ENCODE results near the gene SIGMAR1.
"Not testable (repeated sequence)": the region's sequence is repeated elsewhere in the genome, so short reads cannot be mapped to it uniquely, and the experiment has no call there.

SIGMAR1 gene

DNA sequence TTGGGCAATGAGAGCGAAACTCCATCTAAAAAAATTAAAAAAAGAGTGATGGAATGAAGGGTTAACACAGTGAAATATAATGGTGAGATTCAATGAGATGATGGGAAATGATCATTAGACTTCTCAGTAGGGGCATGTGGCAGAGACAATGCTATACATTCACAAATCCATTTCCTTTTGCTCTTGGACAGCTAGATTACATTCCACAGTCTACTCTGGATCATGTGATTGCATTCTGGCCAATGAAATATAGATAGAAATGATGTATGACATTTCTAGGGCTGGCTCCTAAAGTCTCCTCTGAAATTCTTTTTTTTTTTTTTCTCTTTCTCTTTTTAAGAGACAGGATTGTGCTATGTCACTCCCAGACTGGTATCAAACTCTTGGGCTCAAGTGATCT is 5.1 kb upstream of the SIGMAR1 start:
- no peaks in the 10 kb centered on the region for H3K27me3 ChIP-seq (replicated peaks; ENCODE audit: control insufficient read depth, insufficient read depth, low read length)
- H3K9ac ChIP-seq (ENCODE audit: low read length) = no peak overlapping the region
- no peak overlapping the region for H3K4me3 ChIP-seq (ENCODE audit: low read length)
- no peaks in the 10 kb centered on the region for H3K36me3 ChIP-seq (ENCODE audit: control insufficient read depth, insufficient read depth, low read length, severe bottlenecking)
- H3K9me3 ChIP-seq (ENCODE audit: control insufficient read depth, low read length) = no peaks in the 10 kb centered on the region
- DNase-seq (ENCODE audit: low read depth) = no peak
- H3K4me1 ChIP-seq (ENCODE audit: control insufficient read depth, insufficient read depth, low read length) = peaks cover 38% of the 10 kb centered on the region

GRCh38 chr9:34639322-34639721 is 1.7 kb upstream of the SIGMAR1 start:
- H3K4me3 ChIP-seq (ENCODE audit: low read length); DNase-seq (ENCODE audit: low read depth); H3K9ac ChIP-seq (ENCODE audit: low read length); H3K9me3 ChIP-seq (ENCODE audit: control insufficient read depth, low read length); H3K27me3 ChIP-seq (replicated peaks; ENCODE audit: control insufficient read depth, insufficient read depth, low read length): not testable (repeated sequence)
- Histone ChIP-seq H3K36me3 (ENCODE audit: control insufficient read depth, insufficient read depth, low read length, severe bottlenecking) (peaks cover 10% of the 10 kb centered on the region), H3K4me1 (ENCODE audit: control insufficient read depth, insufficient read depth, low read length) (peaks cover 30% of the 10 kb centered on the region)

DNA sequence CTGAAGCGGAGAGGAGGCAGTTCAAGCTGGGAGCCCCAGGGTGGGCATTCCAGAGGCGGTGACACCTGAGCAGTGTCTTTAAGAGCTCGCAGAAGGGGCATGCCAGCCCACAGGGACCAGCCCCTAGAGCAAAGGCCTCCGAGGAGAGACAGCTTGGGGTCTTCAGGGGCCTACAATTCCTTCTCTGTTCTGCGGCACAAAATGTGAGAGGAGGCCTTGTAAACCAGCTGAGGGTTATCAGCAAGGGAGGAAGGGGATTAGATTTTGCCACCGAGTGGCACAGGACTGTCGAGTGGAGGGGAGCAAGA is 505 bp upstream of the SIGMAR1 start:
- H3K9ac ChIP-seq (ENCODE audit: low read length) = peak overlapping the region; percentile 90
- no peaks in the 10 kb centered on the region for H3K9me3 ChIP-seq (ENCODE audit: control insufficient read depth, low read length)
- H3K4me1 ChIP-seq (ENCODE audit: control insufficient read depth, insufficient read depth, low read length) = peaks cover 36% of the 10 kb centered on the region
- no peak for DNase-seq (ENCODE audit: low read depth)
- H3K36me3 ChIP-seq (ENCODE audit: control insufficient read depth, insufficient read depth, low read length, severe bottlenecking) = peaks cover 10% of the 10 kb centered on the region
- no peaks in the 10 kb centered on the region for H3K27me3 ChIP-seq (replicated peaks; ENCODE audit: control insufficient read depth, insufficient read depth, low read length)
- H3K4me3 ChIP-seq (ENCODE audit: low read length) = peak overlapping the region; percentile 90

DNA sequence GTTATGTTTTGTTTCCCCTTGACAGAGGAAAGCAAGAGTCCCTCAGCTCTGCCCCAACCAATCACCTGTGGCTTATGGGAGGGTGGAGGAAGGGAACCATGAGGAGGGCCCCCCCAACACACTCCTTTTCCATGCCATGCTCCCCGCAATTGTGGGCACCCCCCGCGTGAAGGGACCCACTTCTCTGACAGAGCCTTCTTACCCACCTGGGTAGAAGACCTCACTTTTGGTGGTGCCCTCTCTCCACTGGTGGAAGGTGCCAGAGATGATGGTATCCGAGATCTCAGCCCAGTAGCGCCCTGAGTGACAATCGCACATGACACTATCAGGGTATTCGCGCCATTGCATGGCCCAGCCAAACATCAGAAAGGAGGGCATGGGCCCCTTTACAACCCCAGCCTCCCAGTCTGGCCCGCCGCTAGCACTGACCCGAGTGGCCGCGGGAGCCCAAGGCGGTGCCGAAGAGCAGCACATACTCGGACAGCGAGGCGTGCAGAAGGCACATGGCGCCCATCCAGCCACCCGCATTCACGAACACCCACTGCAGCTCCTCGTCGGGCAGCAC is 714 bp downstream of the SIGMAR1 start:
- Histone ChIP-seq H3K27me3 (replicated peaks; ENCODE audit: control insufficient read depth, insufficient read depth, low read length) (no peaks in the 10 kb centered on the region), H3K9me3 (ENCODE audit: control insufficient read depth, low read length) (no peaks in the 10 kb centered on the region), H3K36me3 (ENCODE audit: control insufficient read depth, insufficient read depth, low read length, severe bottlenecking) (peaks cover 10% of the 10 kb centered on the region), H3K4me1 (ENCODE audit: control insufficient read depth, insufficient read depth, low read length) (peaks cover 37% of the 10 kb centered on the region), H3K9ac (ENCODE audit: low read length) (peak overlapping the region; percentile 90), H3K4me3 (ENCODE audit: low read length) (peak overlapping the region; percentile 90)
- DNase-seq (ENCODE audit: low read depth) = no peak

GRCh38 chr9:34635556-34635955 is 2.0 kb downstream of the SIGMAR1 start:
- peaks cover 10% of the 10 kb centered on the region for H3K36me3 ChIP-seq (ENCODE audit: control insufficient read depth, insufficient read depth, low read length, severe bottlenecking)
- peaks cover 37% of the 10 kb centered on the region for H3K4me1 ChIP-seq (ENCODE audit: control insufficient read depth, insufficient read depth, low read length)
- peak overlapping the region; percentile 48 for H3K4me3 ChIP-seq (ENCODE audit: low read length)
- peaks cover 2% of the 10 kb centered on the region for H3K27me3 ChIP-seq (replicated peaks; ENCODE audit: control insufficient read depth, insufficient read depth, low read length)
- no peaks in the 10 kb centered on the region for H3K9me3 ChIP-seq (ENCODE audit: control insufficient read depth, low read length)
- H3K9ac ChIP-seq (ENCODE audit: low read length) = peak overlapping the region; percentile 58
- no peak for DNase-seq (ENCODE audit: low read depth)

- H3K4me3 ChIP-seq (ENCODE audit: low read length) = no peak overlapping the region
- peaks cover 10% of the 10 kb centered on the region for H3K36me3 ChIP-seq (ENCODE audit: control insufficient read depth, insufficient read depth, low read length, severe bottlenecking)
- H3K27me3 ChIP-seq (replicated peaks; ENCODE audit: control insufficient read depth, insufficient read depth, low read length) = peaks cover 11% of the 10 kb centered on the region
- DNase-seq (ENCODE audit: low read depth) = no peak
- peak overlapping the region; percentile 22 for H3K9ac ChIP-seq (ENCODE audit: low read length)
- H3K4me1 ChIP-seq (ENCODE audit: control insufficient read depth, insufficient read depth, low read length) = peaks cover 37% of the 10 kb centered on the region
- no peaks in the 10 kb centered on the region for H3K9me3 ChIP-seq (ENCODE audit: control insufficient read depth, low read length)
These were observed 2.9 kb downstream of the SIGMAR1 start for GRCh38 chr9:34634551-34635248.

DNA sequence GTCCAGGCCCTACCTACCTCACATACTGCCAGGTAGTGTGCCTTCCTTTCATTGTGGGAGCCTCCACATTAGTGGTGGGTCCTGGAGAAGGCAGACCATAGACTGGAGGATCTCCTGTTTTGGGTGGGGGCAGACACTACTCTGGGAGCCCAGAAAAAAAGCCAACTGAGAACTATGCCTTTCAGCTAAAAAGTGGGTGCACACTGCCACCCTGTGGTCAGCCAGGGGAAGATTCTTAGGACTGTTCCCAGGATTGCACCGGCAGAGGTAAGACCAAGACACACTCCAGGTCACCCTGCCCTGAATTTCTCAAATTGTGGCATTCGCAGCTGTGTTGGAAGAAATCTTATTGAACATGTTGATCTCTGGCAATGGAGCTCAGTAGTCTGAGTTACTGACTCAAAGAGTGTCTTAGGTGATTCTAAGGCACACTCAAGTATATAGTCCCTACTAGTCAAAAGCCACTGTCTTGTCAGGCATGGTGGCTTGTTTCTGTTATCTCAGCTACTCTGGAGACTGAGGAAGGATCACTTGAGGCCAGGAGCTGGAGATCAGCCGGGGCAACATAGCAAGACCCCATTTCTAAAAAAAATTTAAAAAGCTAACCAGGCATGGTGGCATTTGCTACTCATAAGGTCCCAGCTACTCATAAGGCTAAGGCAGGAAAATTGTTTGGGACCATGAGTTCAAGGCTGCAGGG is 3.6 kb downstream of the SIGMAR1 start:
- H3K36me3 ChIP-seq (ENCODE audit: control insufficient read depth, insufficient read depth, low read length, severe bottlenecking) = peaks cover 10% of the 10 kb centered on the region

GRCh38 chr9:34633166-34633565 is 4.4 kb downstream of the SIGMAR1 start:
- Histone ChIP-seq H3K27me3 (replicated peaks; ENCODE audit: control insufficient read depth, insufficient read depth, low read length) (peaks cover 23% of the 10 kb centered on the region), H3K4me3 (ENCODE audit: low read length) (no peak overlapping the region), H3K36me3 (ENCODE audit: control insufficient read depth, insufficient read depth, low read length, severe bottlenecking) (peaks cover 10% of the 10 kb centered on the region), H3K9me3 (ENCODE audit: control insufficient read depth, low read length) (no peaks in the 10 kb centered on the region), H3K4me1 (ENCODE audit: control insufficient read depth, insufficient read depth, low read length) (peaks cover 38% of the 10 kb centered on the region), H3K9ac (ENCODE audit: low read length) (peak overlapping the region; percentile 33)
- DNase-seq (ENCODE audit: low read depth) = no peak

More for the DNA sequence above, 3.6 kb downstream of the SIGMAR1 start:
- Histone ChIP-seq H3K9ac (ENCODE audit: low read length) (no peak overlapping the region), H3K4me1 (ENCODE audit: control insufficient read depth, insufficient read depth, low read length) (peaks cover 41% of the 10 kb centered on the region), H3K27me3 (replicated peaks; ENCODE audit: control insufficient read depth, insufficient read depth, low read length) (peaks cover 17% of the 10 kb centered on the region), H3K4me3 (ENCODE audit: low read length) (no peak overlapping the region), H3K9me3 (ENCODE audit: control insufficient read depth, low read length) (no peaks in the 10 kb centered on the region)
- peak; percentile 83 for DNase-seq (ENCODE audit: low read depth)

- Histone ChIP-seq H3K27me3 (replicated peaks; ENCODE audit: control insufficient read depth, insufficient read depth, low read length) (peaks cover 47% of the 10 kb centered on the region), H3K36me3 (ENCODE audit: control insufficient read depth, insufficient read depth, low read length, severe bottlenecking) (peaks cover 10% of the 10 kb centered on the region), H3K4me3 (ENCODE audit: low read length) (no peak overlapping the region), H3K9me3 (ENCODE audit: control insufficient read depth, low read length) (no peaks in the 10 kb centered on the region), H3K4me1 (ENCODE audit: control insufficient read depth, insufficient read depth, low read length) (peaks cover 19% of the 10 kb centered on the region), H3K9ac (ENCODE audit: low read length) (no peak overlapping the region)
- DNase-seq (ENCODE audit: low read depth) = no peak
These were observed 7.0 kb downstream of the SIGMAR1 start for GRCh38 chr9:34630402-34631154.

DNA sequence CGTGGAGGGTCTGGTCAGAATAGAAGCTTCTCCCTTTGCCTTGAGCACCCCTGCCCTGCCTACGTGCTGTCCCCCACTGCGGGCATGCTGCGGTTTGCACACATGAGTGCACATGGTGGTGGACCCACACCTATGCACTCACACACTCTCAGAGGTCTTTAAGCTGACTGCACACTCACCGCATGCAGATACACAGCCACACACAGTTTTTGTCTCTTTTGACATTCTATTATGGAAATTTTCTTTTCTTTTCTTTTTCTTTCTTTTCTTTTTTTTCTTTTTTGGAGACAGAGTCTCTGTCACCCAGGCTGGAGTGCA is 8.1 kb downstream of the SIGMAR1 start:
- Histone ChIP-seq H3K9ac (ENCODE audit: low read length) (no peak overlapping the region), H3K27me3 (replicated peaks; ENCODE audit: control insufficient read depth, insufficient read depth, low read length) (peaks cover 57% of the 10 kb centered on the region), H3K4me1 (ENCODE audit: control insufficient read depth, insufficient read depth, low read length) (peaks cover 15% of the 10 kb centered on the region), H3K36me3 (ENCODE audit: control insufficient read depth, insufficient read depth, low read length, severe bottlenecking) (no peaks in the 10 kb centered on the region), H3K4me3 (ENCODE audit: low read length) (peak overlapping the region; percentile 70), H3K9me3 (ENCODE audit: control insufficient read depth, low read length) (no peaks in the 10 kb centered on the region)
- DNase-seq (ENCODE audit: low read depth) = no peak

Data from adipocyte (in vitro differentiated cells).